Stimulated activated naive CD8-positive, alpha-beta T cell treated with anti-CD3 and anti-CD28 coated beads, Interleukin-15, Interleukin-2, amounts not matched to agents 100 U/mL and 50 U/mL, for 24 hours (primary cell): ENCODE measurements around the gene MEIS2.

Experiments
- ATAC-seq: fragments of 150-1000 bp; cut with Tn5 transposase; one replicate; pipeline ENCODE4 v1.10.0; 2021
- DNase-seq: peaks from one replicate; pipeline ENCODE4 v3.0.0; 2021

The MEIS2 gene

GRCh38 chr15:37097144-37097919 is 3.0 kb downstream of the MEIS2 start:
- no peak for ATAC-seq
- no peak for DNase-seq

GRCh38 chr15:37096558-37097143 is 3.7 kb downstream of the MEIS2 start:
- no peak for DNase-seq
- no peak for ATAC-seq

- no peak for DNase-seq
These were observed 4.4 kb downstream of the MEIS2 start for GRCh38 chr15:37095770-37096557.

GRCh38 chr15:37094915-37095711 is 5.2 kb downstream of the MEIS2 start:
- no peak for ATAC-seq

More at GRCh38 chr15:37095770-37096557, 4.4 kb downstream of the MEIS2 start:
- no peak for ATAC-seq

GRCh38 chr15:37094333-37094914 is 5.9 kb downstream of the MEIS2 start:
- DNase-seq, result no peak
- no peak for ATAC-seq

More at GRCh38 chr15:37094915-37095711, 5.2 kb downstream of the MEIS2 start:
- no peak for DNase-seq

GRCh38 chr15:37093480-37094332 is 6.6 kb downstream of the MEIS2 start:
- no peak for DNase-seq
- ATAC-seq, result no peak

- ATAC-seq, result no peak
- no peak for DNase-seq
These were observed 9.7 kb downstream of the MEIS2 start for GRCh38 chr15:37090543-37091175.

GRCh38 chr15:37088436-37088835 is 11.9 kb downstream of the MEIS2 start:
- DNase-seq (no peak), ATAC-seq (no peak)

GRCh38 chr15:37087131-37087588 is 13.2 kb downstream of the MEIS2 start:
- DNase-seq (no peak), ATAC-seq (no peak)

GRCh38 chr15:37086521-37086920 is 13.8 kb downstream of the MEIS2 start:
- no peak for ATAC-seq
- DNase-seq, result no peak

GRCh38 chr15:37086120-37086519 is 14.2 kb downstream of the MEIS2 start:
- no peak for DNase-seq
- ATAC-seq, result no peak

- DNase-seq (no peak), ATAC-seq (no peak)
These were observed 15.7 kb downstream of the MEIS2 start for GRCh38 chr15:37084602-37085001.

GRCh38 chr15:37083610-37084009 is 16.7 kb downstream of the MEIS2 start:
- no peak for DNase-seq
- no peak for ATAC-seq

GRCh38 chr15:37081983-37082382 is 18.4 kb downstream of the MEIS2 start:
- DNase-seq (no peak), ATAC-seq (no peak)

- ATAC-seq (no peak), DNase-seq (no peak)
These were observed 20.0 kb downstream of the MEIS2 start for GRCh38 chr15:37080261-37080921.

- ATAC-seq, result no peak
These were observed 20.6 kb downstream of the MEIS2 start for GRCh38 chr15:37079726-37080125.

GRCh38 chr15:37078566-37078965 is 21.8 kb downstream of the MEIS2 start:
- DNase-seq, result no peak
- no peak for ATAC-seq

More at GRCh38 chr15:37079726-37080125, 20.6 kb downstream of the MEIS2 start:
- no peak for DNase-seq

- ATAC-seq (no peak), DNase-seq (no peak)
These were observed 22.6 kb downstream of the MEIS2 start for GRCh38 chr15:37077623-37078351.

GRCh38 chr15:37076543-37076942 is 23.8 kb downstream of the MEIS2 start:
- DNase-seq (no peak), ATAC-seq (no peak)
